Breast epithelium (tissue), 4 donors: ENCODE data around the gene CFAP97D1. TPM values are rescaled to one million over a fixed set of nuclear protein-coding genes. Genes with fewer than 3 reads are reported as not detected.

Experiments
- DNase-seq, 2 donors: peaks; one replicate each; pipeline ENCODE4 v3.0.0-alpha.2; 2019; ENCODE audit warnings: low spot score in 2 of 2
- H3K27ac ChIP-seq, 2 donors: fragments of 200-600 bp; sonication (generic) in 1 of 2; one replicate each; pipeline ENCODE4 v1.5.1; 2016 to 2019; ENCODE audit warnings: mild to moderate bottlenecking in 1 of 2
- H3K27me3 ChIP-seq, 2 donors: fragments of 200-600 bp; sonication (generic) in 1 of 2; one replicate each; pipeline versions ENCODE4 v1.5.1 to v1.6.0; 2017 to 2019; ENCODE audit warnings: control low read depth in 1 of 2, mild to moderate bottlenecking in 1 of 2
- H3K36me3 ChIP-seq: fragments of 200-600 bp; one replicate; pipeline ENCODE4 v1.5.1; 2019
- H3K4me1 ChIP-seq, 2 donors: fragments of 200-600 bp; sonication (generic); one replicate each; pipeline ENCODE4 v1.5.1; 2016 to 2019; ENCODE audit warnings: control low read depth in 1 of 2
- H3K4me3 ChIP-seq, 3 donors: fragments of 200-600 bp; sonication (generic); 1 replicate in 2 of 3; 2 replicates in 1 of 3; pipeline ENCODE4 v1.5.1; 2016 to 2019; ENCODE audit warnings: mild to moderate bottlenecking in 3 of 3, moderate library complexity in 2 of 3
- H3K9me3 ChIP-seq, 2 donors: fragments of 200-600 bp; sonication (generic) in 1 of 2; one replicate each; pipeline ENCODE4 v1.5.1; 2016 to 2019; ENCODE audit warnings: control low read depth in 1 of 2
- CTCF ChIP-seq, 3 donors: fragments of 450-650 bp; IDR thresholded peaks; one replicate each; pipeline ENCODE4 v1.5.1; 2016 to 2017; ENCODE audit warnings: antibody characterized with exemption in 3 of 3, mild to moderate bottlenecking in 3 of 3, moderate library complexity in 3 of 3
- POLR2A ChIP-seq: fragments of 450-650 bp; IDR thresholded peaks from one replicate; pipeline ENCODE4 v1.6.1; 2016; ENCODE audit warnings: antibody characterized with exemption, mild to moderate bottlenecking, moderate library complexity
- POLR2AphosphoS5 ChIP-seq, 3 donors: sonication (generic); formaldehyde crosslinking; IDR thresholded peaks; one replicate each; pipeline ENCODE4 v1.6.1; 2017; ENCODE audit warnings: antibody characterized with exemption in 3 of 3
- intact Hi-C: fragments of 100-400 bp; cut with DNase I; formaldehyde crosslinking; loops from one replicate; pipeline ENCODE4 v1.15.1; 2023; ENCODE audit warnings: low total_unique reads
- total RNA-seq, 3 donors: library from RNA; depleted of rRNA; stranded (reverse); fragments of >200 nt; gene quantifications; one replicate each; pipeline ENCODE4 v1.1.0, GENCODE V29; 2016

The CFAP97D1 gene
- total RNA-seq, 3 donors from 2014 or later = 0.16 TPM; not detected in 2

- DNase-seq = no peak
- intact Hi-C loops = loop anchor here (5.0 to 10.0 kb wide), 2 partner anchors 66 to 193 kb away; no protein-coding TSS in a partner anchor
- Histone ChIP-seq H3K36me3 (no peaks in the 10 kb centered on the region), H3K4me3 (no peak overlapping the region), H3K9me3 (no peaks in the 10 kb centered on the region), H3K27me3 (peaks cover 0 to 42% of the 10 kb centered on the region in 2 donors), H3K27ac (no peak overlapping the region), H3K4me1 (no peaks in the 10 kb centered on the region)
- TF ChIP-seq POLR2A (no peak), POLR2AphosphoS5 (IDR thresholded peaks at IDR 0.05) (no peak)
Observed at GRCh38 chr17:43758086-43758485, 22.1 kb upstream of the CFAP97D1 start.

- Histone ChIP-seq H3K9me3 (no peaks in the 10 kb centered on the region), H3K27me3 (peaks cover 0 to 42% of the 10 kb centered on the region in 2 donors), H3K36me3 (no peaks in the 10 kb centered on the region), H3K4me3 (no peak within 1 kb of the TSS), H3K4me1 (no peaks in the 10 kb centered on the region), H3K27ac (no peak within 1 kb of the TSS)
- TF ChIP-seq POLR2A = no peak
- TF ChIP-seq CTCF (IDR thresholded peaks at IDR 0.05) = no peak
- TF ChIP-seq POLR2AphosphoS5 (IDR thresholded peaks at IDR 0.05) = no peak
- DNase-seq = no peak
- intact Hi-C loops = loop anchor here (5.0 to 10.0 kb wide), 2 partner anchors 66 to 194 kb away; no protein-coding TSS in a partner anchor
Observed at GRCh38 chr17:43758497-43759174, 21.6 kb upstream of the CFAP97D1 start, which contains the start of gene SOST. TSS of gene SOST (minus strand) at chr17:43758791. CDS start at chr17:43758741, 50 bp downstream.

- H3K4me3 ChIP-seq = no peak overlapping the region
- no peaks in the 10 kb centered on the region for H3K9me3 ChIP-seq
- intact Hi-C loops = loop anchor here (5.0 to 10.0 kb wide), 2 partner anchors 68 to 195 kb away; no protein-coding TSS in a partner anchor
- no peak for DNase-seq
- no peaks in the 10 kb centered on the region for H3K36me3 ChIP-seq
- H3K27ac ChIP-seq = no peak overlapping the region
- TF ChIP-seq CTCF (IDR thresholded peaks at IDR 0.05) = no peak
- TF ChIP-seq POLR2A = no peak
- no peak for TF ChIP-seq POLR2AphosphoS5 (IDR thresholded peaks at IDR 0.05)
- peaks cover 0 to 39% of the 10 kb centered on the region in 2 donors for H3K27me3 ChIP-seq
- no peaks in the 10 kb centered on the region for H3K4me1 ChIP-seq
Observed at GRCh38 chr17:43759836-43760235, 20.4 kb upstream of the CFAP97D1 start.

- Histone ChIP-seq H3K36me3 (no peaks in the 10 kb centered on the region), H3K9me3 (no peaks in the 10 kb centered on the region), H3K27me3 (peaks cover 0 to 34% of the 10 kb centered on the region in 2 donors), H3K4me3 (no peak overlapping the region), H3K27ac (no peak overlapping the region), H3K4me1 (no peaks in the 10 kb centered on the region)
- intact Hi-C loops = no loop called here
- DNase-seq = peak; percentile 92 to 93
- TF ChIP-seq CTCF (IDR thresholded peaks at IDR 0.05) = peak; percentile 83 to 99 (median 99)
- no peak for TF ChIP-seq POLR2A
- TF ChIP-seq POLR2AphosphoS5 (IDR thresholded peaks at IDR 0.05) = peak in 2 of 3 donors; percentile 59 to 60
Observed at GRCh38 chr17:43760254-43760852, 19.9 kb upstream of the CFAP97D1 start.

- H3K4me1 ChIP-seq = no peaks in the 10 kb centered on the region
- no peak overlapping the region for H3K4me3 ChIP-seq
- no peaks in the 10 kb centered on the region for H3K27me3 ChIP-seq
- TF ChIP-seq CTCF (IDR thresholded peaks at IDR 0.05) = peak; percentile 53 to 62 (median 54)
- TF ChIP-seq POLR2AphosphoS5 (IDR thresholded peaks at IDR 0.05) = no peak
- intact Hi-C loops = no loop called here
- peak in 1 of 2 donors; percentile 69 for DNase-seq
- no peaks in the 10 kb centered on the region for H3K9me3 ChIP-seq
- H3K27ac ChIP-seq = no peak overlapping the region
- peaks cover 9% of the 10 kb centered on the region for H3K36me3 ChIP-seq
Observed at GRCh38 chr17:43766413-43767052, 13.7 kb upstream of the CFAP97D1 start.
